Erythroblast (primary cell): ENCODE measurements around the gene SLC9A5.

ENCODE experiments used
- DNase-seq, 2 experiments: peaks; one replicate each; lab custom pipeline; 2025; lab: John Stamatoyannopoulos, UW
- GATA1 ChIP-seq: IDR thresholded peaks from 2 replicates; pipeline ENCODE4 v1.6.1; 2011; ENCODE audit warnings: low read depth, mild to moderate bottlenecking, control low read depth, low read length, moderate library complexity
- POLR2A ChIP-seq: IDR thresholded peaks from 2 replicates; pipeline ENCODE4 v1.6.1; 2011; ENCODE audit warnings: mild to moderate bottlenecking, low read length

SLC9A5 gene

GRCh38 chr16:67294171-67294757 lies 45.5 kb downstream of the SLC9A5 start:
- no peak for DNase-seq
- no peak for TF ChIP-seq POLR2A
- TF ChIP-seq GATA1, result no peak

DNA sequence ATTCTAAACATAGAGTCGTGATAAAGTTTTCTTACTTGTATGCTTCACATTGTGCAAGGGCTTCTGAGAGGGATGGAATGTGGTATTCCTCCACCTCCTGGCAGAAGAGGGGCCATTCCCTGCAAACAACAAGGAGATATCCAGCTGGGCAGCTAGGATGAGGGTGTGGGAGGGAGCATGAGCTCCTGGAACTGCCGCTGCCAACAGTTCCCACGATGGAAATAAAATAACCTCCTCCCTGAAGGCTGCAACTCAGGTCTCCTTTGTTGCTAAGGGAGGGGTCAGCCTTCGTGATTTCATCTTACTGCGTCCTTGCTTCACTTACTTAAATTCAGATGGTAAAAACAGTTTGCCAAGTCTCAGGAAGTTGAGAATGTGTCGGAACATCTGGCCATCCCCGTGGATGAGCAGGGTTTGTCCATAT lies 46.2 kb downstream of the SLC9A5 start:
- TF ChIP-seq POLR2A (no peak), GATA1 (no peak)
- DNase-seq, result no peak

DNA sequence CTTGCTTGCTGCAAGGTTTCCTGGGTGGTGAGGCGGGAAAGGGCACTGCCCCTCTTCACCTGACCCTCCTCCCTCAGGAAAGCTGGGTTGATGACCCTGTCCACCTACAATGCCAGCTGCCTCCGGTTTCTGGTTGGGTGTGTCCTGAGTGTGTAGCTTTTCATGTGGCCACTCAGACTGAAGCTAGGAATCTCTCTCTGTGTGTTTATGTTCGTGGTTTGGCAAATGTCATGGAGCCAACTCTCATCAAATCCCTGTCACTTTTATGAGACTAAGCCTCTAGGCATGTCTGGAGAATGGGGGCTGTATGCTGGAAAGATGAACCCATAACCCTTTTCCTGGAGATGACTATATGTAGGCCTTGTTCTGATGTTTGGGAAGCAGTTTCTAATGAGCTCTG lies 47.6 kb downstream of the SLC9A5 start:
- no peak for DNase-seq
- TF ChIP-seq POLR2A, result no peak
- TF ChIP-seq GATA1, result no peak

- DNase-seq, result no peak
- no peak for TF ChIP-seq POLR2A
Observed at GRCh38 chr16:67298277-67298676, 49.5 kb downstream of the SLC9A5 start.

DNA sequence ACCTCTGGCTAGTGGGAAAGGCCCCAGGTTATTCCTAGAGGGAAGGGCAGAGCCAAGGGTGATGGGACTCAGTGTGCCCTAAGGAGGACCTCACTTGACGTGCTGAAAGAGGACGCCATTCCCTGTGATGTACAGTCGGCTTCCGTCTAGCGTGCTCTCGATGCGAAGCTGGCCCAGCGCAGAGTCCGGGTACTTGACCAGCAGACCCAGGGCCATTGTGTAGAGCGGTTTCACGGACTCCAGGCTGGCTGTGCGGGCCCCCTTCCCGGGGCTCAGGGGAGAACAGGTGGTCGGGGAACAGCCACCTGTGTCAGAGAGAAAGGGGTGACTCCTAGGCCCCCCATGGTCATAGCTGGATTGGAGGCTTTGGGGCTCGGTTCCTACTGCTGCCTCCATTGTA lies 50.5 kb downstream of the SLC9A5 start:
- TF ChIP-seq POLR2A, result no peak
- TF ChIP-seq GATA1, result no peak

DNA sequence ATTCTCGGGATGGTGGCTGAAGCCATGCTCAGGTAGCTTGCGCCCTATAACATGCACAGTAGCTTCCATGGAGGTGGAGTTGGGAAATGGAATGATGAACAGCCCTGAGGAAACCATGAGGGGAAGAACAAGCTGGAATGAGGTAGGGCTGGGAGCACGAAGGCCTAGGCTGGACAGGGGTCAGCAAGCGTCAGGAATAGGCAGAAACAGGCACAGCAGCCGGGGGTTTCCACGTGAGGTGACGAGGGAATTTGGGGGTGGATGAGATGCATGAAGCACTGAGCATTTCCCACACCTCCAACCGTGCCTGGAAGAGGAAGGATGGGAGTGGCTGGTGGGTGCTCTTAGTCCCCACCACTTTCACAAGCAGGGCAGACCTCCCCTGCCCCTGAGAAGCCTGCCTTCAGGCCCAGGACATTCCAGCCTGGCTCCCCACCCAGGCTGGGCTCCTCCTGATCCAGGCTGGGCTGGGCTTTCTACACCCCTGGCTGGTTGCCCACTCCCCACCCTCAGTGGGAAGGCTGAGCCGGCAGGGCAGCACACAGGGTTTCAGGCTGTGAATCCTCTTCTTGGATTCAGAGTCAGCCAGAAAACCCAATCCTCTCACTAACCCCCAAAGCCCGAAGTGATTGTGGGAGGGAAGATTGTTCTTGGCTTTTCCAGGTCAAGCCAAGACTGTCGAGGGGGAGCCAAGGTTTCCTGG lies 52.5 kb downstream of the SLC9A5 start:
- TF ChIP-seq POLR2A, result no peak
- TF ChIP-seq GATA1, result no peak

More for the DNA sequence above, 50.5 kb downstream of the SLC9A5 start:
- DNase-seq, result no peak

DNA sequence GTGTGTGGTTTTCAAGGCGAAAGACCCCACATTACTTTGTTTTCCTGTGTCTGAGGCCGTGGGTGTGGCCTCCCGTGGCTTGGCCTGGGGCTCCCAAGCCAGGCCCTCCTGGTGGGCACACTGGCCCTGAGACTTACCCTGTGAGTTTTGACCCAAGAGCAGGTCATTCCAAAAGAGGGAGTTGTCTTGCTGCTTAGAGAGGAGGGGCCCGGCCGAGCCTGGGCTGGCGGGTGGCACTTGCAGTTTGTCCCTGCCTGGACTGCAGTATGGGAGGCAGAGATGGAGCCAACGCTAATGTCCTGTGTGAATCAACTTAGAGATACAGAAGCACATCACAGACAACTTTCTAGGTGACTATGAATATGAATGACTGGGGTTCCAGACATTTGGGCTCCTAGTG lies 53.3 kb downstream of the SLC9A5 start:
- no peak for TF ChIP-seq GATA1
- DNase-seq, result no peak

More for the DNA sequence above, 52.5 kb downstream of the SLC9A5 start:
- no peak for DNase-seq

GRCh38 chr16:67302970-67303369 lies 54.2 kb downstream of the SLC9A5 start:
- TF ChIP-seq POLR2A (no peak), GATA1 (no peak)
- no peak for DNase-seq

DNA sequence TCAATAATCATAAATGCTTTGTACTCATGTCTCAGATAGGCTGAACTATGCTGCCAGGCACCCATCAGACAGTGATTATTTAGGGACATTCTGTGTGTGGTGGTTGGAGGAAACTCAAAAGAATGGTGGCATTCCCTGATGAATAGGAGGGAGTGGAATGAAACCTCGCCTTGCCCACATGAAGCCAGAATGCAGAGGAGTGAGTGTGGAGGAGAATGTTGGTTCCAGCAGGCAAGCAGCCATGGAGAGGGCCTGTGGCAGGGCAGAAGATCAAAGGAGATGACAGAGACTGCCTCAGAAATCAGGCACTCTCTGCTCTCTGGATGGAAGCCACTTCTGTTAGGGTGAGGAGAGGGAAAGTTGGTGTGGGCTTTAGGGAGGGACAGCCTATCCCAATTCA lies 55.2 kb downstream of the SLC9A5 start:
- TF ChIP-seq GATA1 (no peak), POLR2A (no peak)
- no peak for DNase-seq

- no peak for TF ChIP-seq POLR2A
- no peak for TF ChIP-seq GATA1
- no peak for DNase-seq
Observed at GRCh38 chr16:67305216-67306071, 56.7 kb downstream of the SLC9A5 start.

DNA sequence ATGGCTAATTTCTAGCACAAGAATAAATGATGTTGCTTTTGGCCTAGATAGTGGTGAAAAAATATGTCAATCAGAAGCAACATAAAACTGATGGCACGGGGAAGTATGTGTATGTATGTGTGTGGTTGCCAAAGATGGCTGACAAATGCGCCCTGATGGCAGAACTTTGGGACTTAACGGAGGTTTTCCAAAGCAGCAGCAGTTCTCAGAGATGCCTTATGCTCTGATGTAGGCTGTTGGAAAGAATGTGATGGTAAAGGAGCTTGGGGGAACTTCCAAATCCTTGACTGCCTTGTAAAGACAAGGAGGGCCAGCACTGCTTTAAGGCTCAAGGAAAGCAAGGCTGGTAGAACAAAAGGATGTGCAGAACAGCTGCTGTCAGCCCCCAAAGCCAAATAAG lies 61.8 kb downstream of the SLC9A5 start:
- DNase-seq, result no peak
- no peak for TF ChIP-seq GATA1
- TF ChIP-seq POLR2A, result no peak

DNA sequence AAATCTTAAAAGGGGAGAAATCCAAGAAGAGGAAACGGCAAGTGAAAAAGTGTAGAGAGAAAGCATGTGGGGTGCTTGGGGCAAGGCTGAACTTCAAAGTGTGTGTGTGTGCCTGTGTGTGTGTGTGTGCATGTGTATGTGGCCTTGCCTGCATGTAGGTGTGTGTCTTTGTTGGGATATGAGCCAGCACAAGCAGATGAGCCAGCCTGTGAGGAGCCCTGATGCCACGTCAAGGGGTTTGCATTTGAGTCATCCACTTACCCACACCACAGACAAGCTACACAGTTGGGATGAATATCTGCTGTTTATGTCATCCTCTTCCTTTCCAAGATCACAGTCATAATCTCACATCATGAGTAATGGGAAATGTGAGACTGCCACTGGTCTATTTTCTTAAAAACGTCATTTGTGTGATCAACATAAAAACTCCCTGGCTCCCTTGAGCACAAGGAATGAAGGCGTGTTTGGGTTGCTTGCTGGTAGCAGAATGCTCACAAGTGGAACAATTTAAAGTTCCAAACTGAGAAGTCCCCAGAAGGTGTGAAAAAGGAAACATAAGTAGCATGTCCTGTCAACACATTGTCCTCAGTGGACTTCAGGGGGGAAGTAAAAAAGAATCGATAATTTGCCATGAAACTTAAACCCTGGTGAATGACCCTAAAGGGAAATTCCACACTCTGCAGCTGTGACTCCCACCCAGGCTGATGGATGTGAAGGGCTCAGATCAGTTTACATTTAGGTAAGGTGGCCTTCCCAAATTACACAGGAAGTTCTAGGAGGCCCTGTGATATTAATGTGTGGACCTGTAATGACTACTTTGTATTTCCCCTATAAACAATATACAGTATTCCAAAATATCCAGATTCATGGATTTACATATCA lies 63.1 kb downstream of the SLC9A5 start:
- peak in 1 of 2 experiments; percentile 57 for DNase-seq
- TF ChIP-seq GATA1, result no peak
- peak; percentile 83 for TF ChIP-seq POLR2A

- TF ChIP-seq GATA1 (no peak), POLR2A (no peak)
- DNase-seq, result no peak
Observed at GRCh38 chr16:67312719-67313118, 63.9 kb downstream of the SLC9A5 start.

GRCh38 chr16:67317853-67318252 lies 69.1 kb downstream of the SLC9A5 start:
- DNase-seq, result no peak
- no peak for TF ChIP-seq POLR2A
